GM23248 (cell line): ENCODE data around the gene DOCK3.

ENCODE experiments used
- EZH2 ChIP-seq: fragments of 200-600 bp; sonication (generic); IDR thresholded peaks from 2 replicates; pipeline ENCODE4 v1.6.1; 2018; ENCODE audit warnings: antibody characterized with exemption, mild to moderate bottlenecking; ENCODE audit not compliant: insufficient read depth, poor library complexity, severe bottlenecking
- EZH2phosphoT487 ChIP-seq: fragments of 200-600 bp; sonication (generic); IDR thresholded peaks from 2 replicates; pipeline ENCODE4 v1.6.1; 2018; ENCODE audit warnings: antibody characterized with exemption, moderate library complexity, mild to moderate bottlenecking, low read depth; ENCODE audit not compliant: insufficient read depth

DNA sequence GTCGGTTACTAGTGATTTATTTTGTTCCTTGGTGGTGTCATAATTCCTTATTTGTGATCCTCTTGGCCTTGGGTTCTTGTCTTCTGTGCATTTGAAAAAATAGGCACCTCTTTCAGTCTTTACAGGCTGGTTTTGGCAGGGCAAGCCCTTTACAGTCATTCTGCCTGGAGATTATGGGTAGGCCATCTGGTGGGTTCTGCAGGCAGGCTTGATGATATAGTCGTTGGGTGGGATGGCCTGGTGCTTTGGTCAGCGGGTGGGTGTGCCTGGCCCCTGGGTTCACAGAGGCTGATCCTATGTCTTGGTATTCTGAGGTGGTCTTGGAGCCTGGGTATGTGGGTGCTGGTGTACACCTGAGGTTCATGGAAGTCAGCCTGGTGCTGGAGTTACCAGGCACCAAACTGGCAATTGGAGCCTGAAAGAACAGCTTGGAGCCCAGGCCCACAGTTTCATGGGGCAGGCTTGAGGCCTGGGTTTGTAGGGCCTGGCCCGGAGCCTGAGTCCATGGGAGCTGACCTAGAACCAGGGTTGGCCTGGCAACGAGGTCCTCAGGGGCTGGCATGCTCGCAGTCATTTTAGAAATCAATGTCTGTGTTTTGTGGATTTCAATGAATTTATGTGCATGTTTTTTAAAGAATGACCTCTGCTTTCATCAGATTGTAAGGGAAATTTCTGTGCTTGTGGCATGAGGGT lies 63.3 kb downstream of the DOCK3 start:
- TF ChIP-seq EZH2 = no peak
- TF ChIP-seq EZH2phosphoT487 = no peak
